OCI-LY1 (cell line): Measurements from ENCODE around the gene LMF1.

Source experiments
- CTCF ChIP-seq: fragments of 200-600 bp; sonication (generic), shearing (Covaris generic); IDR thresholded peaks from 2 replicates; pipeline ENCODE4 v1.5.1; 2017; ENCODE audit warnings: mild to moderate bottlenecking, antibody characterized with exemption, low read length, moderate library complexity, mixed read lengths
- EZH2 ChIP-seq: fragments of 200-600 bp; sonication (generic), shearing (Covaris generic); IDR thresholded peaks from 2 replicates; pipeline ENCODE4 v1.8.0; 2017; ENCODE audit warnings: borderline replicate concordance, mixed run types, mild to moderate bottlenecking, antibody characterized with exemption, low read length, moderate library complexity, mixed read lengths

- no peak for TF ChIP-seq CTCF
- no peak for TF ChIP-seq EZH2
These were observed 128.7 kb downstream of the LMF1 start for GRCh38 chr16:842061-842476.
